AG09309 (cell line): Measurements from ENCODE around the gene WDFY3.

Source experiments
- DNase-seq: peaks from one replicate; pipeline ENCODE4 v3.0.0-alpha.2; 2010; ENCODE audit warnings: low read depth
- H3K4me3 ChIP-seq: 2 replicates; pipeline ENCODE4 v1.5.1; 2011; ENCODE audit warnings: mild to moderate bottlenecking, low read depth, low read length, moderate library complexity; ENCODE audit not compliant: control insufficient read depth
- TF ChIP-seq, protein P1 (sequence below): IDR thresholded peaks from 2 replicates; pipeline ENCODE4 v1.5.1; 2011; ENCODE audit warnings: mild to moderate bottlenecking, low read depth, low read length, inconsistent platforms; ENCODE audit not compliant: insufficient read depth, control insufficient read depth; ENCODE audit errors: missing control alignments

WDFY3 gene

DNA sequence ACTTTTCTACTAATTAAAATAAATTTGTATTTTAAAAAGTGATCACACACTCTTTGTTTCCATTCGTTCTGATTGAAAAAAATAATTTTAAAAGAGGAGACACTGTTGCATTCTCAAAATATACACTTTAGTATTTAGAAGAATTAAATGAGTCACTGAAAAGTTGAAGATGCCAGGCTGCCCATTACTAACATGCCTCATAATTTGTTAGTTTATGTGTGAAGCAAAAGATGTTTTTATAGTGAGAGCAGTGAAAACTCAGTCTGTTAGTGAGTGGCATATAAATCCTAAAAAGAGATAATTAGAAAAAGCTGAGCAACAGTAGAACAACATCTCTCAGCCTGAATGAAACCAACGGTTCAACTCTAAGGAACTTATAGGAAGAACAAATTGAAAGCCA lies 240.1 kb downstream of the WDFY3 start:
- no peak overlapping the region for H3K4me3 ChIP-seq
- DNase-seq: peak; percentile 23
- TF ChIP-seq, protein P1, sequence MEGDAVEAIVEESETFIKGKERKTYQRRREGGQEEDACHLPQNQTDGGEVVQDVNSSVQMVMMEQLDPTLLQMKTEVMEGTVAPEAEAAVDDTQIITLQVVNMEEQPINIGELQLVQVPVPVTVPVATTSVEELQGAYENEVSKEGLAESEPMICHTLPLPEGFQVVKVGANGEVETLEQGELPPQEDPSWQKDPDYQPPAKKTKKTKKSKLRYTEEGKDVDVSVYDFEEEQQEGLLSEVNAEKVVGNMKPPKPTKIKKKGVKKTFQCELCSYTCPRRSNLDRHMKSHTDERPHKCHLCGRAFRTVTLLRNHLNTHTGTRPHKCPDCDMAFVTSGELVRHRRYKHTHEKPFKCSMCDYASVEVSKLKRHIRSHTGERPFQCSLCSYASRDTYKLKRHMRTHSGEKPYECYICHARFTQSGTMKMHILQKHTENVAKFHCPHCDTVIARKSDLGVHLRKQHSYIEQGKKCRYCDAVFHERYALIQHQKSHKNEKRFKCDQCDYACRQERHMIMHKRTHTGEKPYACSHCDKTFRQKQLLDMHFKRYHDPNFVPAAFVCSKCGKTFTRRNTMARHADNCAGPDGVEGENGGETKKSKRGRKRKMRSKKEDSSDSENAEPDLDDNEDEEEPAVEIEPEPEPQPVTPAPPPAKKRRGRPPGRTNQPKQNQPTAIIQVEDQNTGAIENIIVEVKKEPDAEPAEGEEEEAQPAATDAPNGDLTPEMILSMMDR: no peak

GRCh38 chr4:84722720-84723119 lies 243.8 kb downstream of the WDFY3 start:
- H3K4me3 ChIP-seq: no peak overlapping the region
- DNase-seq: no peak
- TF ChIP-seq, protein P1: no peak

- no peak for DNase-seq
- TF ChIP-seq, protein P1: no peak
- no peak overlapping the region for H3K4me3 ChIP-seq
These were observed 247.4 kb downstream of the WDFY3 start for GRCh38 chr4:84719115-84719514.

- no peak overlapping the region for H3K4me3 ChIP-seq
- no peak for DNase-seq
- TF ChIP-seq, protein P1: no peak
These were observed 247.8 kb downstream of the WDFY3 start for GRCh38 chr4:84718699-84719098.

DNA sequence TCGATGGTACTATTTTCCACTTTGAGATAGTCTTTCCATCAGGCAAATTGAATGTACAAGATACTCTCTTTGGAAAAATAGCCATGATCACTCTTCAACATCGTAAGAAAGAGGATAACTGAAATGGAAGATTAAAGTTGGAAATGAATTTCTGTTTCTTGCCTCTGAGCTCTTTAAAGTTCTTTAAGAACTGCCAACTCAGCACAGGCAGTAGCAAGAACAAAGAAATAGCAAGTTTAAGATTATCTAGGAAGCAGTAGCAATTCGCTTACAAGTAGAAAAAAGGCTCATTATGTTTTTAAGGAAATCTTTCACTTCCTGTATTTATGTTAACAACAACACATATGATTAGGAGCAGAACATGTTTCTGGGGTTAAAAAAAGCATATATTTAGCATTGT lies 255.9 kb downstream of the WDFY3 start:
- TF ChIP-seq, protein P1: no peak
- H3K4me3 ChIP-seq: no peak overlapping the region
- no peak for DNase-seq

- TF ChIP-seq, protein P1: no peak
- H3K4me3 ChIP-seq: no peak overlapping the region
- DNase-seq: no peak
These were observed 257.9 kb downstream of the WDFY3 start for GRCh38 chr4:84708406-84709135.
